ENCODE results near the gene ABT1. TPM values are rescaled to one million over a fixed set of nuclear protein-coding genes. Genes with fewer than 3 reads are reported as not detected.

The ABT1 gene
- total and polyA plus RNA-seq, 2 donors (not counting 1 experiment from before 2014, with no cell fraction given) = 8.3 to 13.4 TPM

DNA sequence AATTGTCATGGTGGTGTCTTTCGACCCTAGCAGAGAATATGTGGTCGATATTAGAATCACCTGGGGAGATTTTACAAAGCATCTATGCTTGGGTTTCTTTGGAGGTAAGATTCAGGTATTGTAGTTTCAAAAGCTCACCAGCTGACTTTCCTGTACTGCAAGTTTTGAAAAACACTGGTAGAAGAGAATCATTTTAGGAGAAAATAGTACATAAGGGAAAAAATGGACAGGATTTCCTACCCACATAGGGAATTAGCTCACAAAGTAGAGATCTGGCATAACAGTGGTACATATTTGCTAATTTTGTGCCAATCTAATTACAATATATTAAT is 27.4 kb upstream of the ABT1 start:
- Histone ChIP-seq H3K9ac (ENCODE audit: insufficient read depth, low read length) (no peak overlapping the region), H3K79me2 (ENCODE audit: control insufficient read depth, insufficient read depth, low read length) (no peaks in the 10 kb centered on the region), H3K4me1 (ENCODE audit: control insufficient read depth, extremely low read depth, insufficient read depth, low read length) (no peaks in the 10 kb centered on the region), H4K20me1 (ENCODE audit: control insufficient read depth, extremely low read depth, insufficient read depth, low read length) (no peaks in the 10 kb centered on the region), H3K27ac (ENCODE audit: insufficient read depth, low read length) (no peak overlapping the region), H3K4me3 (replicated peaks in 1 of 4; ENCODE audit: control extremely low read depth in 1 of 4, insufficient read depth in 1 of 4, low read depth in 3 of 4, low read length in 4 of 4) (peak overlapping the region in 2 of 4 experiments; percentile 73 to 96), H3K9me3 (ENCODE audit: control insufficient read depth, insufficient read depth, low read depth, low read length) (no peaks in the 10 kb centered on the region), H3K4me2 (ENCODE audit: extremely low read depth, insufficient read depth, low read length) (peak overlapping the region; percentile 82), H3K27me3 (ENCODE audit: control insufficient read depth, insufficient read depth, low read length) (no peaks in the 10 kb centered on the region), H3K36me3 (ENCODE audit: control insufficient read depth, insufficient read depth, low read length) (no peaks in the 10 kb centered on the region), H2AFZ (ENCODE audit: low read length) (no peak overlapping the region)
- no peak for TF ChIP-seq EZH2 (IDR thresholded peaks at IDR 0.05; ENCODE audit: low read length, missing control alignments)
- TF ChIP-seq, protein P1, sequence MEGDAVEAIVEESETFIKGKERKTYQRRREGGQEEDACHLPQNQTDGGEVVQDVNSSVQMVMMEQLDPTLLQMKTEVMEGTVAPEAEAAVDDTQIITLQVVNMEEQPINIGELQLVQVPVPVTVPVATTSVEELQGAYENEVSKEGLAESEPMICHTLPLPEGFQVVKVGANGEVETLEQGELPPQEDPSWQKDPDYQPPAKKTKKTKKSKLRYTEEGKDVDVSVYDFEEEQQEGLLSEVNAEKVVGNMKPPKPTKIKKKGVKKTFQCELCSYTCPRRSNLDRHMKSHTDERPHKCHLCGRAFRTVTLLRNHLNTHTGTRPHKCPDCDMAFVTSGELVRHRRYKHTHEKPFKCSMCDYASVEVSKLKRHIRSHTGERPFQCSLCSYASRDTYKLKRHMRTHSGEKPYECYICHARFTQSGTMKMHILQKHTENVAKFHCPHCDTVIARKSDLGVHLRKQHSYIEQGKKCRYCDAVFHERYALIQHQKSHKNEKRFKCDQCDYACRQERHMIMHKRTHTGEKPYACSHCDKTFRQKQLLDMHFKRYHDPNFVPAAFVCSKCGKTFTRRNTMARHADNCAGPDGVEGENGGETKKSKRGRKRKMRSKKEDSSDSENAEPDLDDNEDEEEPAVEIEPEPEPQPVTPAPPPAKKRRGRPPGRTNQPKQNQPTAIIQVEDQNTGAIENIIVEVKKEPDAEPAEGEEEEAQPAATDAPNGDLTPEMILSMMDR (conservative IDR thresholded peaks at IDR 0.05 in 1 of 2, IDR thresholded peaks at IDR 0.05 in 1 of 2; ENCODE audit: low read depth in 1 of 2, low read length in 2 of 2) = no peak
- DNase-seq (ENCODE audit: low read depth in 2 of 2) = no peak

DNA sequence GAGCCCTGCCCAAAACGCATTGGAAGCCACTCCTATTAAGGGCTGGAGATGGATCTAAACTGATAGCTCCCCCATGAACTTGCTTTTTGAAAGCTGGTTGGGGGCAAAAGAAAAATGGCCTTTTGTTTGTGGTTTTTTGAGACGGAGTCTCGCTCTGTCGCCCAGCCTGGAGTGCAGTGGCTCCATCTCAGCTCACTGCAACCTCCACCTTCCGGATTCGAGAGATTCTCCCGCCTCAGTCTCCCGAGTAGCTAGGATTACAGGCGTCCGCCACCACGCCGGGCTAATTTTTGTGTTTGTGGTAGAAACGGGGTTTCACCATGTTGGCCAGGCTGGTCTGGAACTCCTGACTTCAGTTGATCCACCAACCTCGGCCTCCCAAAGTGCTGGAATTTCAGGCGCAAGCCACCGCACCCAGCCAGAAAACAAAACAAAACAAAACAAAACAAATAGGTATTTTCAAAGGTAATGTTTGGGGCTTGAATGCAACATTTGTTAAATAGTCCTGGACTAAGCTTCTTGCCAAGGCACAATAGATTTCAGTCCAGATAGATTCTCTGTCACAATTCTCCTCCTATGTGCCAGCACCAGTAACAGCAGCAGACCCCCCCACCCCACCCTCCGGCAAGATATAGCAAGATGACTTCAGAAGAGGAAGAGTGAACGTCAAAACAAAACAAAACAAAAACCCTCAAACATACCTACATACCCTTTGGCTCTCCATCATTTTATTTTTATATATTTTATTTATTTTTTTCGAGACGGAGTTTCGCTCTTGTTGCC is 26.5 kb upstream of the ABT1 start:
- Histone ChIP-seq H4K20me1 (ENCODE audit: control insufficient read depth, extremely low read depth, insufficient read depth, low read length) (no peaks in the 10 kb centered on the region), H3K27ac (ENCODE audit: insufficient read depth, low read length) (no peak overlapping the region), H3K79me2 (ENCODE audit: control insufficient read depth, insufficient read depth, low read length) (no peaks in the 10 kb centered on the region), H3K9ac (ENCODE audit: insufficient read depth, low read length) (no peak overlapping the region), H3K4me1 (ENCODE audit: control insufficient read depth, extremely low read depth, insufficient read depth, low read length) (no peaks in the 10 kb centered on the region), H2AFZ (ENCODE audit: low read length) (no peak overlapping the region), H3K36me3 (ENCODE audit: control insufficient read depth, insufficient read depth, low read length) (no peaks in the 10 kb centered on the region), H3K27me3 (ENCODE audit: control insufficient read depth, insufficient read depth, low read length) (no peaks in the 10 kb centered on the region), H3K4me2 (ENCODE audit: extremely low read depth, insufficient read depth, low read length) (no peak overlapping the region), H3K4me3 (replicated peaks in 1 of 4; ENCODE audit: control extremely low read depth in 1 of 4, insufficient read depth in 1 of 4, low read depth in 3 of 4, low read length in 4 of 4) (no peak overlapping the region), H3K9me3 (ENCODE audit: control insufficient read depth, insufficient read depth, low read depth, low read length) (no peaks in the 10 kb centered on the region)
- no peak for DNase-seq (ENCODE audit: low read depth in 2 of 2)
- TF ChIP-seq, protein P1 (conservative IDR thresholded peaks at IDR 0.05 in 1 of 2, IDR thresholded peaks at IDR 0.05 in 1 of 2; ENCODE audit: low read depth in 1 of 2, low read length in 2 of 2) = no peak
- no peak for TF ChIP-seq EZH2 (IDR thresholded peaks at IDR 0.05; ENCODE audit: low read length, missing control alignments)

DNA sequence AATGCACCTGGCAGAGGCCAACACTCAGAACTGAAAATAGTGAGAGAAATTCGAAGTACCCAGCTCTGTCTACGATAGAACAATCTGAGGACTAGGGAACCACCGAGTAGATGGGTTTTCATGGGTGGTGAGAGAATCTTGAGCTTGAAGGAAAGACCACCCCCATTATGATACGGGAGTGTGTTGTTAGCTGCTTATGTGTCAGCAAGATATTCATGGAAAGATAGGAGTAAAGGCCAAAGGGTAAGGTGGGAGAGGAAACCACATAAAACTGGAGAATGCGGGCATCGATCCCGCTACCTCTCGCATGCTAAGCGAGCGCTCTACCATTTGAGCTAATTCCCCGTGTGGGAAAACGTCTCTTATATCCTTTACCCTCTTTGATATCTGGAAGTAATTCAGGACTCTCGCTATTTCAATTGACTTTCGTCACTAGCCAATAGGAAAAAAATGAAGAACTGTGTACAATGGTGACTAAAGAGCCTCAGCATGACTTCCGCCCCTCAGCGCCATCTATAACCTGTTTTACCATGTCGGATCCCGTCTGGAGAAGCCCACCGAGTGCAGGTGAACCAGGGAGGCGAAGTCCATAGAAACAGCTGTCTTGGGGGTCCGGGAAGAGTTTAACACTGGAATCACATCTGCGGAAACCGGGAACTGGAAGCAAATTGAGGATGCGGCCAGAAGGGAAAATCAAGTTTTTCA is 25.0 kb upstream of the ABT1 start:
- no peaks in the 10 kb centered on the region for H3K36me3 ChIP-seq (ENCODE audit: control insufficient read depth, insufficient read depth, low read length)
- TF ChIP-seq, protein P1 (conservative IDR thresholded peaks at IDR 0.05 in 1 of 2, IDR thresholded peaks at IDR 0.05 in 1 of 2; ENCODE audit: low read depth in 1 of 2, low read length in 2 of 2) = no peak
- TF ChIP-seq EZH2 (IDR thresholded peaks at IDR 0.05; ENCODE audit: low read length, missing control alignments) = no peak
- peak; percentile 90 to 91 for DNase-seq (ENCODE audit: low read depth in 2 of 2)

More for the DNA sequence above, 25.0 kb upstream of the ABT1 start:
- H3K4me1 ChIP-seq (ENCODE audit: control insufficient read depth, extremely low read depth, insufficient read depth, low read length) = no peaks in the 10 kb centered on the region
- H3K79me2 ChIP-seq (ENCODE audit: control insufficient read depth, insufficient read depth, low read length) = no peaks in the 10 kb centered on the region
- no peaks in the 10 kb centered on the region for H3K27me3 ChIP-seq (ENCODE audit: control insufficient read depth, insufficient read depth, low read length)
- H3K4me3 ChIP-seq (replicated peaks in 1 of 4; ENCODE audit: control extremely low read depth in 1 of 4, insufficient read depth in 1 of 4, low read depth in 3 of 4, low read length in 4 of 4) = peak overlapping the region; percentile 66 to 86 (median 69)
- H3K27ac ChIP-seq (ENCODE audit: insufficient read depth, low read length) = peak overlapping the region; percentile 69
- peak overlapping the region; percentile 91 for H3K4me2 ChIP-seq (ENCODE audit: extremely low read depth, insufficient read depth, low read length)
- H2AFZ ChIP-seq (ENCODE audit: low read length) = peak overlapping the region; percentile 64
- no peaks in the 10 kb centered on the region for H4K20me1 ChIP-seq (ENCODE audit: control insufficient read depth, extremely low read depth, insufficient read depth, low read length)
- H3K9me3 ChIP-seq (ENCODE audit: control insufficient read depth, insufficient read depth, low read depth, low read length) = no peaks in the 10 kb centered on the region
- peak overlapping the region; percentile 41 for H3K9ac ChIP-seq (ENCODE audit: insufficient read depth, low read length)

Measured in fibroblast of lung (primary cell).